Measurements from ENCODE around the gene CDH5.

DNA sequence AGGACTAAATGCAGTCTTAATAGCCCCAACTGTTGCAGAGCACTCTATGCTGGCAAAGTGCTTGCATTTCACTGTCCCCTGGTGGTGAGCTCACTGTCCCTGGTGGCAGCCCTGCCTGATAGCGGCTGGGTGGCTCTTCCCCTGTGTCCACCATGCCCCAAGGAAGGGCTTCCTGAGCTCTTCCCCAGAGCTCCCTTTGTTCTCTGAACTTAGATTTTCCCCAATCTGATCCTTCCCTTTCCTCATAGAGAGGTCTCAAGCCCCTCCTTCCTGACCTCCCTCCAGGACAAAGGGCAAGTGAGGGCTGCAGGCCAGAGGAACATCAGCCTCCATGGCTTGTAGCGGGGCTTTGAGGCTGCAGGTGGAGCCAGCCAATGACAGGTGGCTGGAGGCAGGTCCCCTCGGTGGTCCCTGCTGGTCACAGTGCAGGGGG is 77.6 kb downstream of the CDH5 start:
- TF ChIP-seq SIRT6 (IDR thresholded peaks at IDR 0.05; ENCODE audit: low read length) (no peak), RFX5 (IDR thresholded peaks at IDR 0.05; ENCODE audit: borderline replicate concordance, low read depth, low read length) (no peak), CBX8 (IDR thresholded peaks at IDR 0.05; ENCODE audit: borderline replicate concordance, low read depth, low read length) (no peak), ZNF274 (IDR thresholded peaks at IDR 0.05; ENCODE audit: borderline replicate concordance, extremely low read depth, low read length) (no peak), NRF1 (IDR thresholded peaks at IDR 0.05; ENCODE audit: low read depth, low read length) (no peak)
- TF ChIP-seq, protein P1, sequence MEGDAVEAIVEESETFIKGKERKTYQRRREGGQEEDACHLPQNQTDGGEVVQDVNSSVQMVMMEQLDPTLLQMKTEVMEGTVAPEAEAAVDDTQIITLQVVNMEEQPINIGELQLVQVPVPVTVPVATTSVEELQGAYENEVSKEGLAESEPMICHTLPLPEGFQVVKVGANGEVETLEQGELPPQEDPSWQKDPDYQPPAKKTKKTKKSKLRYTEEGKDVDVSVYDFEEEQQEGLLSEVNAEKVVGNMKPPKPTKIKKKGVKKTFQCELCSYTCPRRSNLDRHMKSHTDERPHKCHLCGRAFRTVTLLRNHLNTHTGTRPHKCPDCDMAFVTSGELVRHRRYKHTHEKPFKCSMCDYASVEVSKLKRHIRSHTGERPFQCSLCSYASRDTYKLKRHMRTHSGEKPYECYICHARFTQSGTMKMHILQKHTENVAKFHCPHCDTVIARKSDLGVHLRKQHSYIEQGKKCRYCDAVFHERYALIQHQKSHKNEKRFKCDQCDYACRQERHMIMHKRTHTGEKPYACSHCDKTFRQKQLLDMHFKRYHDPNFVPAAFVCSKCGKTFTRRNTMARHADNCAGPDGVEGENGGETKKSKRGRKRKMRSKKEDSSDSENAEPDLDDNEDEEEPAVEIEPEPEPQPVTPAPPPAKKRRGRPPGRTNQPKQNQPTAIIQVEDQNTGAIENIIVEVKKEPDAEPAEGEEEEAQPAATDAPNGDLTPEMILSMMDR (IDR thresholded peaks at IDR 0.05; ENCODE audit: control extremely low read depth in 1 of 3, insufficient read depth in 1 of 3, low read depth in 1 of 3, low read length in 3 of 3), result peak in 2 of 3 experiments; percentile 21 to 45; a peak in 3 of 4 replicates
